Upper lobe of right lung (tissue), 1 donor: ENCODE results near the gene KRT74. TPM values are rescaled to one million over a fixed set of nuclear protein-coding genes. Genes with fewer than 3 reads are reported as not detected.

ENCODE experiments used
- ATAC-seq: fragments of 200-7000 bp; cut with Tn5 transposase; one replicate; pipeline ENCODE4 v1.9.1; 2020; ENCODE audit warnings: mild to moderate bottlenecking, moderate library complexity
- DNase-seq: peaks from one replicate; pipeline ENCODE4 v3.0.0-alpha.2; 2020
- H3K27ac ChIP-seq: fragments of 200-600 bp; one replicate; pipeline ENCODE4 v1.8.0; 2022
- H3K27me3 ChIP-seq: fragments of 200-600 bp; one replicate; pipeline ENCODE4 v1.8.0; 2022; ENCODE audit warnings: mild to moderate bottlenecking
- H3K36me3 ChIP-seq: fragments of 200-600 bp; one replicate; pipeline ENCODE4 v1.8.0; 2022
- H3K4me1 ChIP-seq: fragments of 200-600 bp; one replicate; pipeline ENCODE4 v1.8.0; 2022
- H3K4me3 ChIP-seq: fragments of 200-600 bp; one replicate; pipeline ENCODE4 v1.8.0; 2022; ENCODE audit warnings: mild to moderate bottlenecking
- H3K9me3 ChIP-seq: fragments of 200-600 bp; one replicate; pipeline ENCODE4 v1.8.0; 2022
- CTCF ChIP-seq: fragments of 200-600 bp; IDR thresholded peaks from one replicate; pipeline ENCODE4 v1.8.0; 2022; ENCODE audit warnings: antibody characterized with exemption
- intact Hi-C: fragments of 100-400 bp; cut with DNase I; formaldehyde crosslinking; loops from one replicate; pipeline ENCODE4 v1.11.0; 2022
- total RNA-seq: library from RNA; stranded (reverse); fragmentation: NEBNext Ultra II Directional; extraction: Animal tissue kit (Norgen Biotek cat#: 25700); gene quantifications from one replicate; pipeline ENCODE4 v1.2.1, GENCODE V29; 2021
- donor health status: DM: no; HTN: yes; CAD: no; lungs with severe emphysema.

Gene KRT74
- total RNA-seq, 1 donor from 2014 or later: not detected

GRCh38 chr12:52579468-52580465, 6.1 kb upstream of the KRT74 start:
- H3K27me3 ChIP-seq: no peaks in the 10 kb centered on the region
- intact Hi-C loops: no loop called here
- no peak for TF ChIP-seq CTCF
- peak; percentile 26 for DNase-seq
- no peaks in the 10 kb centered on the region for H3K36me3 ChIP-seq
- H3K4me3 ChIP-seq: no peak overlapping the region
- no peak for ATAC-seq
- no peaks in the 10 kb centered on the region for H3K4me1 ChIP-seq
- no peaks in the 10 kb centered on the region for H3K9me3 ChIP-seq
- H3K27ac ChIP-seq: no peak overlapping the region

- Histone ChIP-seq H3K36me3 (no peaks in the 10 kb centered on the region), H3K9me3 (no peaks in the 10 kb centered on the region), H3K4me3 (no peak overlapping the region), H3K4me1 (no peaks in the 10 kb centered on the region), H3K27ac (no peak overlapping the region), H3K27me3 (no peaks in the 10 kb centered on the region)
- TF ChIP-seq CTCF: no peak
- intact Hi-C loops: no loop called here
- DNase-seq (no peak), ATAC-seq (no peak)
These were observed 4.8 kb upstream of the KRT74 start for GRCh38 chr12:52578469-52578868.

GRCh38 chr12:52577316-52577715, 3.7 kb upstream of the KRT74 start:
- Histone ChIP-seq H3K36me3 (no peaks in the 10 kb centered on the region), H3K9me3 (no peaks in the 10 kb centered on the region), H3K27ac (no peak overlapping the region), H3K27me3 (no peaks in the 10 kb centered on the region), H3K4me3 (no peak overlapping the region), H3K4me1 (no peaks in the 10 kb centered on the region)
- peak; percentile 11 for DNase-seq
- intact Hi-C loops: no loop called here
- ATAC-seq: no peak
- TF ChIP-seq CTCF: no peak

- intact Hi-C loops: no loop called here
- DNase-seq (peak; percentile 12), ATAC-seq (no peak)
These were observed 2.3 kb upstream of the KRT74 start for GRCh38 chr12:52575948-52576347.

DNA sequence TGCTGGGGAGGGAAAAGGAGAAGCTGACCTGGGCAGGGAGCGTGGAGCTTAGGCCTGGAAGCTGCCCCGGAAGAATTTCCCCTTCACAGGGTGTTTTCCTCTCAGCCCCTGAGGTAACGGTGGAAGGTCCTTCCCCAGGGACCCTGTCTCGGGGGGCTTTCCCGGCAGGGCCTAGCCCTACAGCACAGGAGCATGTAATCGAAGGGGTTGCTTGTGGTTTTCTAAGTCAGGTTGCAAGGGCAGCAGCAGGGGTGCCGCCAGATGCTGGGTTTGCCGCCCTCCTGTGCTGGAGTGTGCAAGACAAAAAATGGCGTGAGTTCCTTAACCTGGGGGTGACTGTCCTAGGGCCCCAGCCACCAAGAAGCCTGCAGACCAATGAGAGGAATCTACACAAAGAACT, 1.6 kb upstream of the KRT74 start:
- Histone ChIP-seq H3K36me3 (no peaks in the 10 kb centered on the region), H3K4me3 (no peak overlapping the region), H3K4me1 (no peaks in the 10 kb centered on the region), H3K27ac (no peak overlapping the region), H3K9me3 (no peaks in the 10 kb centered on the region), H3K27me3 (no peaks in the 10 kb centered on the region)
- intact Hi-C loops: no loop called here
- ATAC-seq: no peak
- TF ChIP-seq CTCF: no peak
- DNase-seq: peak; percentile 32

More at GRCh38 chr12:52575948-52576347, 2.3 kb upstream of the KRT74 start:
- no peaks in the 10 kb centered on the region for H3K4me1 ChIP-seq
- no peak for TF ChIP-seq CTCF
- H3K36me3 ChIP-seq: no peaks in the 10 kb centered on the region
- H3K27ac ChIP-seq: no peak overlapping the region
- H3K27me3 ChIP-seq: no peaks in the 10 kb centered on the region
- H3K9me3 ChIP-seq: no peaks in the 10 kb centered on the region
- no peak overlapping the region for H3K4me3 ChIP-seq
